WTC11 (cell line): Measurements from ENCODE around the gene ZC3HAV1L.

Experiments used
- CTCF ChIP-seq: fragments of 200-600 bp; IDR thresholded peaks from 2 replicates; pipeline ENCODE4 v1.8.0; 2022; ENCODE audit warnings: antibody characterized with exemption
- GTF2I ChIP-seq: fragments of 250-450 bp; sonication (Bioruptor Pico); conservative IDR thresholded peaks from 2 replicates; pipeline ENCODE4 v1.4.0; 2021; ENCODE audit warnings: mild to moderate bottlenecking
- NR2C2 ChIP-seq: sonication (generic); formaldehyde crosslinking; IDR thresholded peaks from 2 replicates; pipeline ENCODE4 v1.8.0; 2022; ENCODE audit warnings: mild to moderate bottlenecking, missing genetic modification reagents
- USF2 ChIP-seq: sonication (generic); formaldehyde crosslinking; IDR thresholded peaks from 2 replicates; pipeline ENCODE4 v1.8.1; 2023; ENCODE audit warnings: mild to moderate bottlenecking, missing genetic modification reagents, moderate library complexity

- no peak for TF ChIP-seq CTCF
- TF ChIP-seq USF2 (CRISPR knock-in tag), result no peak
- no peak for TF ChIP-seq GTF2I (CRISPR knock-in tag)
- TF ChIP-seq NR2C2 (CRISPR knock-in tag), result no peak
Observed at GRCh38 chr7:139078399-139078798, 42.6 kb upstream of the ZC3HAV1L start.
